ENCODE data around the gene SF3B6. TPM values are rescaled to one million over a fixed set of nuclear protein-coding genes. Genes with fewer than 3 reads are reported as not detected.

Gene SF3B6
- total and polyA plus RNA-seq, 9 of the 15 experiments (the other 6 are each of a cell fraction or from before 2014, with no cell fraction given), result 146 to 591 (median 295) TPM

DNA sequence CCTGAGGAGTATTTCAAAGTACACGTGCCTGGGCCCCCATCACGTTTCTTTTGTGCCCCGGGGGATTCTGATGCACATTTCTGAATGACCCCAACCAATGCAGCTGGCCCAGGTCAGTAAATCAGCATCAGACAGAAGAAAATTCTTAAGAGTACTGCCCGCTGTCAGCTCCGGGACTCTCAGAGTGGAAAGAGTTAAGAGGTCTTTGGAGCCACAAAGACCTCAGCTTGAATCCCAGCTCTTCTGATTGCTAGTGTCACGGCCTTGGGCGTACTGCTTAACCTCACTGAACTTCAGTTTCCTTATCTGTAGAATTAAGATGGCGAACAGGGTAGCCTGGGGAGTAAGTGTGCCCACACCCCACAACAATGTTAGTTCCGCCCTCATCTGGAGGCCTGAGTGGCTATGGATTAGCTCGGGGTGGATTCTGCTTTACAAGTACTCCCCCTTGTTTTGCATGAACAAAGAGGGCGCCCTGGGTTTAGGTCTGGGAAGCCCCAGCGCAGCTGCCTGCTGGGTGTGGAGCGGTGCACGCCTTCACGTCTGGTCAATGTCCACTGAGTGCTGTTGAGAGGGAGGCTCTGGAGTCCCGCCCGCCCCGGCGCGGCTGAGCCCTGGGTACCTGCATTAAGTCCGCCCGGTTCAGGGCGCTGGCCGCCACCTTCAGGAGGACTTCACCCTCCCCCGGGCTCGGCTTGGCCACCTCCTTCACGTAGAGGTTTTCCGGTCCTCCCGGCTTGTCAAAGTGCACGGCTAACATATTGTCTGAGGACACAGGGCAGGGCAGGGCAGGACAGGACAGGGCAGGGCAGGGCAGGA lies 7.7 kb upstream of the SF3B6 start (continued):
- no peak for TF ChIP-seq NR2C1 (IDR thresholded peaks at IDR 0.05)
- 0 out of 2 replicates have a peak, but pooled peaks have one; percentile 14 for TF ChIP-seq NR2C1 (tag; IDR thresholded peaks at IDR 0.05)
- TF ChIP-seq SPI1 (IDR thresholded peaks at IDR 0.05; ENCODE audit: borderline replicate concordance, low read depth, low read length), result peak; percentile 38; the same call in 1 of the 2 replicates
- TF ChIP-seq RBBP5 (IDR thresholded peaks at IDR 0.05; ENCODE audit: borderline replicate concordance, insufficient read depth, low read length, poor library complexity, severe bottlenecking), result peak; percentile 59
- TF ChIP-seq NR2C2 (CRISPR knock-in tag; IDR thresholded peaks at IDR 0.05), result no peak
- peak; percentile 66 for TF ChIP-seq NR2C2 (tag; IDR thresholded peaks at IDR 0.05)
- TF ChIP-seq, protein P1, sequence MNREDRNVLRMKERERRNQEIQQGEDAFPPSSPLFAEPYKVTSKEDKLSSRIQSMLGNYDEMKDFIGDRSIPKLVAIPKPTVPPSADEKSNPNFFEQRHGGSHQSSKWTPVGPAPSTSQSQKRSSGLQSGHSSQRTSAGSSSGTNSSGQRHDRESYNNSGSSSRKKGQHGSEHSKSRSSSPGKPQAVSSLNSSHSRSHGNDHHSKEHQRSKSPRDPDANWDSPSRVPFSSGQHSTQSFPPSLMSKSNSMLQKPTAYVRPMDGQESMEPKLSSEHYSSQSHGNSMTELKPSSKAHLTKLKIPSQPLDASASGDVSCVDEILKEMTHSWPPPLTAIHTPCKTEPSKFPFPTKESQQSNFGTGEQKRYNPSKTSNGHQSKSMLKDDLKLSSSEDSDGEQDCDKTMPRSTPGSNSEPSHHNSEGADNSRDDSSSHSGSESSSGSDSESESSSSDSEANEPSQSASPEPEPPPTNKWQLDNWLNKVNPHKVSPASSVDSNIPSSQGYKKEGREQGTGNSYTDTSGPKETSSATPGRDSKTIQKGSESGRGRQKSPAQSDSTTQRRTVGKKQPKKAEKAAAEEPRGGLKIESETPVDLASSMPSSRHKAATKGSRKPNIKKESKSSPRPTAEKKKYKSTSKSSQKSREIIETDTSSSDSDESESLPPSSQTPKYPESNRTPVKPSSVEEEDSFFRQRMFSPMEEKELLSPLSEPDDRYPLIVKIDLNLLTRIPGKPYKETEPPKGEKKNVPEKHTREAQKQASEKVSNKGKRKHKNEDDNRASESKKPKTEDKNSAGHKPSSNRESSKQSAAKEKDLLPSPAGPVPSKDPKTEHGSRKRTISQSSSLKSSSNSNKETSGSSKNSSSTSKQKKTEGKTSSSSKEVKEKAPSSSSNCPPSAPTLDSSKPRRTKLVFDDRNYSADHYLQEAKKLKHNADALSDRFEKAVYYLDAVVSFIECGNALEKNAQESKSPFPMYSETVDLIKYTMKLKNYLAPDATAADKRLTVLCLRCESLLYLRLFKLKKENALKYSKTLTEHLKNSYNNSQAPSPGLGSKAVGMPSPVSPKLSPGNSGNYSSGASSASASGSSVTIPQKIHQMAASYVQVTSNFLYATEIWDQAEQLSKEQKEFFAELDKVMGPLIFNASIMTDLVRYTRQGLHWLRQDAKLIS (CRISPR knock-in tag; IDR thresholded peaks at IDR 0.05), result 0 out of 2 replicates have a peak, but pooled peaks have one; percentile 97
- TF ChIP-seq POLR2AphosphoS2 (IDR thresholded peaks at IDR 0.05; ENCODE audit: low read length), result peak; percentile 24; the same call in 1 of the 2 replicates
- TF ChIP-seq ZNF134 (CRISPR knock-in tag; conservative IDR thresholded peaks at IDR 0.05), result no peak; the same call in 1 of the 2 replicates
- TF ChIP-seq, protein P2, sequence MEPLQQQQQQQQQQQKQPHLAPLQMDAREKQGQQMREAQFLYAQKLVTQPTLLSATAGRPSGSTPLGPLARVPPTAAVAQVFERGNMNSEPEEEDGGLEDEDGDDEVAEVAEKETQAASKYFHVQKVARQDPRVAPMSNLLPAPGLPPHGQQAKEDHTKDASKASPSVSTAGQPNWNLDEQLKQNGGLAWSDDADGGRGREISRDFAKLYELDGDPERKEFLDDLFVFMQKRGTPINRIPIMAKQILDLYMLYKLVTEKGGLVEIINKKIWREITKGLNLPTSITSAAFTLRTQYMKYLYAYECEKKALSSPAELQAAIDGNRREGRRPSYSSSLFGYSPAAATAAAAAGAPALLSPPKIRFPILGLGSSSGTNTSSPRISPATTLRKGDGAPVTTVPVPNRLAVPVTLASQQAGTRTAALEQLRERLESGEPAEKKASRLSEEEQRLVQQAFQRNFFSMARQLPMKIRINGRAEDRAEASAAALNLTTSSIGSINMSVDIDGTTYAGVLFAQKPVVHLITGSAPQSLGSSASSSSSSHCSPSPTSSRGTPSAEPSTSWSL (CRISPR knock-in tag; IDR thresholded peaks at IDR 0.05; ENCODE audit: borderline replicate concordance), result no peak
- no peak for TF ChIP-seq STAT5B (CRISPR knock-in tag; IDR thresholded peaks at IDR 0.05)
- 0 out of 2 replicates have a peak, but pooled peaks have one; percentile 83 for TF ChIP-seq LCOR (CRISPR knock-in tag; IDR thresholded peaks at IDR 0.05)

All from K562 (cell line).